Lower leg skin (tissue), 3 donors: ENCODE data around the gene UBASH3A.

Experiments used
- CTCF ChIP-seq, 3 donors: fragments of 450-650 bp; IDR thresholded peaks; one replicate each; pipeline ENCODE4 v1.5.1; 2016; ENCODE audit warnings: antibody characterized with exemption in 3 of 3, mild to moderate bottlenecking in 3 of 3, moderate library complexity in 2 of 3
- POLR2A ChIP-seq, 2 donors: fragments of 450-650 bp; IDR thresholded peaks; one replicate each; pipeline ENCODE4 v1.6.1; 2016 to 2017; ENCODE audit warnings: antibody characterized with exemption in 2 of 2, mild to moderate bottlenecking in 1 of 2, moderate library complexity in 1 of 2

GRCh38 chr21:42471716-42472330, 68.1 kb downstream of the UBASH3A start:
- TF ChIP-seq POLR2A (IDR thresholded peaks at IDR 0.05), result no peak
- TF ChIP-seq CTCF (IDR thresholded peaks at IDR 0.05), result no peak
